Measurements from ENCODE around the gene MEIS1. TPM values are rescaled to one million over a fixed set of nuclear protein-coding genes. Genes with fewer than 3 reads are reported as not detected.

The MEIS1 gene
- total RNA-seq, 1 experiment from 2014 or later: 11.5 TPM

GRCh38 chr2:66596256-66596655 is 161.3 kb downstream of the MEIS1 start:
- TF ChIP-seq, protein P1, sequence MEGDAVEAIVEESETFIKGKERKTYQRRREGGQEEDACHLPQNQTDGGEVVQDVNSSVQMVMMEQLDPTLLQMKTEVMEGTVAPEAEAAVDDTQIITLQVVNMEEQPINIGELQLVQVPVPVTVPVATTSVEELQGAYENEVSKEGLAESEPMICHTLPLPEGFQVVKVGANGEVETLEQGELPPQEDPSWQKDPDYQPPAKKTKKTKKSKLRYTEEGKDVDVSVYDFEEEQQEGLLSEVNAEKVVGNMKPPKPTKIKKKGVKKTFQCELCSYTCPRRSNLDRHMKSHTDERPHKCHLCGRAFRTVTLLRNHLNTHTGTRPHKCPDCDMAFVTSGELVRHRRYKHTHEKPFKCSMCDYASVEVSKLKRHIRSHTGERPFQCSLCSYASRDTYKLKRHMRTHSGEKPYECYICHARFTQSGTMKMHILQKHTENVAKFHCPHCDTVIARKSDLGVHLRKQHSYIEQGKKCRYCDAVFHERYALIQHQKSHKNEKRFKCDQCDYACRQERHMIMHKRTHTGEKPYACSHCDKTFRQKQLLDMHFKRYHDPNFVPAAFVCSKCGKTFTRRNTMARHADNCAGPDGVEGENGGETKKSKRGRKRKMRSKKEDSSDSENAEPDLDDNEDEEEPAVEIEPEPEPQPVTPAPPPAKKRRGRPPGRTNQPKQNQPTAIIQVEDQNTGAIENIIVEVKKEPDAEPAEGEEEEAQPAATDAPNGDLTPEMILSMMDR (IDR thresholded peaks at IDR 0.05; ENCODE audit: unreplicated experiment): no peak
- no TSS peak for BruUV-seq (replicated peaks)
- CTCF ChIA-PET: no interaction called here
- Mint-ChIP-seq H3K4me1 (ENCODE audit: low read depth, unreplicated experiment) (no peaks in the 10 kb centered on the region), H3K27ac (ENCODE audit: unreplicated experiment) (no peak overlapping the region), H3K4me3 (ENCODE audit: low read depth, unreplicated experiment) (no peak overlapping the region), H3K9me3 (ENCODE audit: low read depth, unreplicated experiment) (no peaks in the 10 kb centered on the region), H3K27me3 (ENCODE audit: unreplicated experiment) (no peaks in the 10 kb centered on the region), H3K36me3 (ENCODE audit: insufficient read depth, unreplicated experiment) (no peaks in the 10 kb centered on the region)
- DNase-seq: no peak
- intact Hi-C loops (cut with micrococcal nuclease; ENCODE audit: unreplicated experiment): no loop called here

DNA sequence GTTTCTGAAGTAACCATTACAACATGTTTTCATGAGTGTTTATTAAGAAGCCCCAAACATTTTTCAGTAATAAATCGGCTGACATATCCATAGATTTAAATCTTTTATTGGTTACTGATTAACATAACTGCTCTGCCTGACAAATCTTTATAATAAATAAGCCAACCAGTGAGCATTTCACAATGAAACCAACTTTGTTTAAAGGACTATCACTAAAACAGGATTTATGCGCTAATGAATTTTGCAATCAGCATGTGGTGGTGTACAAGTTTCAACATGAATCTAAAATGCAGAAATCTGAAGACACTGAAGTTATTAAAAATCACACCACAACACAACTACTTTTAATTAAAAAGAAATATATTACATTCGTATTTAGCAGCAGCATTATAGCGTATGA is 166.7 kb downstream of the MEIS1 start:
- H3K4me3 Mint-ChIP-seq (ENCODE audit: low read depth, unreplicated experiment): no peak overlapping the region
- H3K36me3 Mint-ChIP-seq (ENCODE audit: insufficient read depth, unreplicated experiment): no peaks in the 10 kb centered on the region
- no peak overlapping the region for H3K27ac Mint-ChIP-seq (ENCODE audit: unreplicated experiment)
- TF ChIP-seq, protein P1 (IDR thresholded peaks at IDR 0.05; ENCODE audit: unreplicated experiment): no peak
- no peaks in the 10 kb centered on the region for H3K9me3 Mint-ChIP-seq (ENCODE audit: low read depth, unreplicated experiment)
- DNase-seq: no peak
- intact Hi-C loops (cut with micrococcal nuclease; ENCODE audit: unreplicated experiment): no loop called here
- CTCF ChIA-PET: no interaction called here
- H3K27me3 Mint-ChIP-seq (ENCODE audit: unreplicated experiment): no peaks in the 10 kb centered on the region
- BruUV-seq (replicated peaks): no TSS peak
- no peaks in the 10 kb centered on the region for H3K4me1 Mint-ChIP-seq (ENCODE audit: low read depth, unreplicated experiment)

DNA sequence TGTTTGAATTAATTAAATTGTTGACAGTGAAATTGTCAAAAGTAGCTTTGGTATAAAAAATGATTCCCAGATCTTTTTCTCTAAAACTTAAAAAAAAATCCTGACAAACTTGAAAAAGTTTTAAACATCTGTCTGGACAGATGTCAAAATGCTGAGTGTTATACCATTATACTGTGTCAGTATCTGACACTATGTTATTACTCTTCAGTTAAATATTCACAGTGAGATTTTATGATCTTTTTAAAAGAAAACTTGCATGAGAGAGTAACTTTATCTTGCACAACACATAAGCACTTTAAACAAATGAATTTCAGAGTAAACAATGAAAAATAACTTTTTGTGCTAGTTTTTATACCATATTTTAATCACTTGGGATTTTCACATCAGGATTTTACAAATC is 167.4 kb downstream of the MEIS1 start:
- BruUV-seq (replicated peaks): no TSS peak
- H3K36me3 Mint-ChIP-seq (ENCODE audit: insufficient read depth, unreplicated experiment): no peaks in the 10 kb centered on the region
- H3K4me3 Mint-ChIP-seq (ENCODE audit: low read depth, unreplicated experiment): no peak overlapping the region
- no peak overlapping the region for H3K27ac Mint-ChIP-seq (ENCODE audit: unreplicated experiment)
- TF ChIP-seq, protein P1 (IDR thresholded peaks at IDR 0.05; ENCODE audit: unreplicated experiment): no peak
- intact Hi-C loops (cut with micrococcal nuclease; ENCODE audit: unreplicated experiment): no loop called here
- H3K4me1 Mint-ChIP-seq (ENCODE audit: low read depth, unreplicated experiment): no peaks in the 10 kb centered on the region
- CTCF ChIA-PET: no interaction called here
- no peaks in the 10 kb centered on the region for H3K9me3 Mint-ChIP-seq (ENCODE audit: low read depth, unreplicated experiment)
- no peaks in the 10 kb centered on the region for H3K27me3 Mint-ChIP-seq (ENCODE audit: unreplicated experiment)
- no peak for DNase-seq

DNA sequence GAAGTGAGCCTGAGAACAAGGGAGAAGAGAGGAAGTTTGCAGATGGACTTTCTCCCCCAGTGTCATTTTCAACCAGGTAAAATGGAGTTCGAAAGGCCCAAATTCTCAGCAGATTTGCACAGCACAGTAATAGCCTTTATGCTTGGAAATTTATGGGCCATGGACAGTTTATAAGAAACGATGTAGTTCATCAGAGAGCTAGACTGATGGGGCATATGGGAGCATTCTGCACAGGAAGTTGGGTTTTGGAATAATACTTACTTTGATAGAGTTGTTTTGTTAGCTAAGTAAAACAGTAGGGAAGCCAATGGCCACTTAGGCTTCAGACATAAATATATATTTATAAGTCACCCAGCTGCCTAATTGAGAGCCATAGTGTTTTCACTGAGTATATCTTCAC is 169.4 kb downstream of the MEIS1 start:
- H3K9me3 Mint-ChIP-seq (ENCODE audit: low read depth, unreplicated experiment): no peaks in the 10 kb centered on the region
- no peak for DNase-seq
- TF ChIP-seq, protein P1 (IDR thresholded peaks at IDR 0.05; ENCODE audit: unreplicated experiment): no peak
- CTCF ChIA-PET: interaction anchor here (0.6 kb wide), 1 partner anchor 221 kb away, joined by 3 read pairs; no protein-coding TSS in a partner anchor
- H3K36me3 Mint-ChIP-seq (ENCODE audit: insufficient read depth, unreplicated experiment): no peaks in the 10 kb centered on the region
- H3K27me3 Mint-ChIP-seq (ENCODE audit: unreplicated experiment): no peaks in the 10 kb centered on the region
- BruUV-seq (replicated peaks): no TSS peak
- intact Hi-C loops (cut with micrococcal nuclease; ENCODE audit: unreplicated experiment): no loop called here
- H3K27ac Mint-ChIP-seq (ENCODE audit: unreplicated experiment): no peak overlapping the region
- H3K4me3 Mint-ChIP-seq (ENCODE audit: low read depth, unreplicated experiment): no peak overlapping the region
- H3K4me1 Mint-ChIP-seq (ENCODE audit: low read depth, unreplicated experiment): no peaks in the 10 kb centered on the region

All from Calu3 (cell line).